Mucosa of stomach (tissue), 1 donor: ENCODE data around the gene LAG3.
"Not testable (repeated sequence)": the region's sequence is repeated elsewhere in the genome, so short reads cannot be mapped to it uniquely, and the experiment has no call there.

Experiments
- H3K27me3 ChIP-seq: one replicate; pipeline ENCODE4 v1.7.0; 2013; ENCODE audit warnings: mild to moderate bottlenecking, low read length; ENCODE audit not compliant: control insufficient read depth, insufficient read depth
- H3K36me3 ChIP-seq: one replicate; pipeline ENCODE4 v1.7.0; 2013; ENCODE audit warnings: low read length; ENCODE audit not compliant: control insufficient read depth, insufficient read depth
- H3K4me1 ChIP-seq: one replicate; pipeline ENCODE4 v1.7.0; 2013; ENCODE audit warnings: mild to moderate bottlenecking, low read length; ENCODE audit not compliant: control insufficient read depth, insufficient read depth
- H3K4me3 ChIP-seq: one replicate; pipeline ENCODE4 v1.7.0; 2013; ENCODE audit warnings: low read length
- H3K9ac ChIP-seq: one replicate; pipeline ENCODE4 v1.7.0; 2013; ENCODE audit warnings: mild to moderate bottlenecking, low read length, moderate library complexity
- H3K9me3 ChIP-seq: one replicate; pipeline ENCODE4 v1.7.0; 2013; ENCODE audit warnings: mild to moderate bottlenecking, low read length, moderate library complexity; ENCODE audit not compliant: control insufficient read depth
- donor health status: Pancreatic carcinoma.

LAG3 gene

DNA sequence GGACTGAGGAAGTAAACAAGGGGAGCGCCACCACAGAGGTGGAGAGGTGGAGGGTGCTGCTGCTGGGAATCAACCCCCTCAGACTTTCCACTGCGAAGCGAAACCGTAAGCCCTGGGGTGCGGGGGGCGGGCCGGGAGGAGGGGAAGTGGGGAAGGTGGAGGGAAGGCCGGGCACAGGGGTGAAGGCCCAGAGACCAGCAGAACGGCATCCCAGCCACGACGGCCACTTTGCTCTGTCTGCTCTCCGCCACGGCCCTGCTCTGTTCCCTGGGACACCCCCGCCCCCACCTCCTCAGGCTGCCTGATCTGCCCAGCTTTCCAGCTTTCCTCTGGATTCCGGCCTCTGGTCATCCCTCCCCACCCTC, at the start of gene LAG3:
Gene LAG3 (plus strand): TSS at position 190 of the 365 bp plus-strand sequence. CDS start 333 bp downstream, outside the sequence.
- Histone ChIP-seq H3K4me3 (no peak within 1 kb of the TSS), H3K27me3 (peaks cover 1% of the 10 kb centered on the region), H3K4me1 (peaks cover 63% of the 10 kb centered on the region), H3K9ac (peak within 1 kb of the TSS; percentile 38), H3K36me3 (no peaks in the 10 kb centered on the region), H3K9me3 (no peaks in the 10 kb centered on the region)

DNA sequence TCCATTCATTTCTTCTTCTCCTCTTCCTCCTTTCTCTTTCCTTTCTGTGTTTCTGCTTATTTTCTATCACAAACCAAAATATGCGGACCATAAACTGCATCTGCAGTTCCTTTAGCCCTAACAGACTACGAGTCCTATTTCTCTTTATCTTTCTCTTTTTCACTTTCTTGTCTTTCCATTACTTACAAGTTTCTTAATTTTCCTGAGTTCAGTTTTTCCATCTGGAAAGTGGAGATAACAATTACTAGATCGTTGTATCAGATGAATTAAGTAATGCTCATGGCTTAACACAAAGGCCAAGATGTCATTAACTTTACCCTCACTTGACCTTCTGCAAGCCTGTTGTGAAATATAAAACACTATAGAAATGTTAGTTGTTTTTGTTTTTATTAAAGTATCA, 49.5 kb upstream of the LAG3 start:
- Histone ChIP-seq H3K36me3 (no peaks in the 10 kb centered on the region), H3K27me3 (no peaks in the 10 kb centered on the region), H3K4me1 (peaks cover 7% of the 10 kb centered on the region), H3K4me3 (no peak overlapping the region), H3K9me3 (no peaks in the 10 kb centered on the region), H3K9ac (no peak overlapping the region)

DNA sequence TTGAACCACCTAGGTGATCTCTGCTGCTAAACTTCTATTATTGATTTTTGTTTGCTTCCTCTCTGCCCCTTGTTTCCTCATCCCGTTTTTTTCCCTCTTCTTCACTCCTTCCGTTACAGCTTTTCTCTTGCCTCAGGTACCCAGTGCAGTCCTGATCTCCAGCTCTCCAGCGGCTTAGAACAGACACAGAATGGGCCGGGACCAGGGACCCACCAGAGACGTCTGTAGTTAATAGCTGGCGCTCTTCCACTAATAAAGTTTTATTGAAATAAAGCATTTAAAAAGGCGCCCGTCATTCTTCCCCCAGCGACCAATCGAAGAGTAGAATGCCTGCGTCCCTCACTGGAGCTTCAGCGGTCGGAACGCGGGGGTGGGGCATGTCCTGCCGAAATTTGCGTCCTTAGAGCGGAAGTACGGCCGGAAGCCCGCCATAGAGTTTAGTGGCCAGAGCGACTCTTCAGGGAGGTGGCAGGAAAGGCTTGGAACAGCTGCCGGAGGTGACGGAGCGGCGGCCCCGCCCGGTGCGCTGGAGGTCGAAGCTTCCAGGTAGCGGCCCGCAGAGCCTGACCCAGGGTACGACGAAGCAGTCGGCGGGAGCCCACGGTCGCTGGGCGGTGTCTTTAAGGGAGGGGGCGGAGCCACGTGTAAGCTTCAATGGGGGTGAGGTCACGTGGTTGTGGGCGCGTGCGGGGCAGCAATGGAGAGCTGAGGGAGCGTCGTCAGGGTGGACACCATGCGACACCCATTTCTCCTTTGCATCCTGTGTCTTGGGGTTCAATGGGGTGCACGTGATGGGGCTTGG, 48.5 kb upstream of the LAG3 start, which contains the start of gene COPS7A:
Gene COPS7A (plus strand): TSS at position 440 of the 802 bp plus-strand sequence. CDS start 611 bp downstream, outside the sequence.
- Histone ChIP-seq H3K9ac (peak within 1 kb of the TSS; percentile 72), H3K9me3 (no peaks in the 10 kb centered on the region), H3K27me3 (no peaks in the 10 kb centered on the region), H3K4me1 (peaks cover 7% of the 10 kb centered on the region), H3K36me3 (no peaks in the 10 kb centered on the region), H3K4me3 (peak within 1 kb of the TSS; percentile 87)

DNA sequence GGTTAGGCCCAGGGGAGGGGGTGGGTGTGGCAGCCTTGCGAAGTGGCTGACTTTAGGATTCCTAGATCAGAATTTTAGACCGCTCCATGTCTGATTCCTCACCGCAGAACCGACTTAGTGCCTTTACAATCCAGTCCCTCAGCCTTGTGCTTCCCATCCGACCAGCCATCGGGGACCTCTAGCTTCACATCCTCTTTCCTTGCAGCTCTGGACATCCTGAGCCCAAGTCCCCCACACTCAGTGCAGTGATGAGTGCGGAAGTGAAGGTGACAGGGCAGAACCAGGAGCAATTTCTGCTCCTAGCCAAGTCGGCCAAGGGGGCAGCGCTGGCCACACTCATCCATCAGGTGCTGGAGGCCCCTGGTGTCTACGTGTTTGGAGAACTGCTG, 47.9 kb upstream of the LAG3 start:
- Histone ChIP-seq H3K9me3 (no peaks in the 10 kb centered on the region), H3K9ac (peak overlapping the region; percentile 72), H3K27me3 (no peaks in the 10 kb centered on the region), H3K4me3 (peak overlapping the region; percentile 87), H3K36me3 (no peaks in the 10 kb centered on the region), H3K4me1 (peaks cover 7% of the 10 kb centered on the region)

DNA sequence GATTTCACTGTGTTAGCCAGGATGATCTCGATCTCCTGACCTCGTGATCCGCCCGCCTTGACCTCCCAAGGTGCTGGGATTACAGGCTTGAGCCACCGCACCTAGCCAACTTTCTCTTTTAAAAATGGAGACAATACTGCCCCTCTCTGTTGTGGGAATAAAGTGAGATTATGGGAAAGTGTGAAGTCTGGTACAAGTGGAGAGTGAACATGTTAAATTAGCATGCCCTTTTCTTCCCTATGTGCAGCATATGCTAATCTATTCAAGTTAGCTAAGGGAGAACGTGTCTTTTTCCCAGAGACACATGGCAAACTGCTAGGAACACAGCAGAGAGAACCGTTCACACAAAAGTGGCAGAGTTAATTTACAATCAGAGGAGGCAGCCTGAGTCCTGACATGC, 47.0 kb upstream of the LAG3 start:
- Histone ChIP-seq H3K4me3 (no peak overlapping the region), H3K9me3 (no peaks in the 10 kb centered on the region), H3K27me3 (no peaks in the 10 kb centered on the region), H3K9ac (no peak overlapping the region), H3K36me3 (peaks cover 6% of the 10 kb centered on the region), H3K4me1 (peaks cover 7% of the 10 kb centered on the region)

DNA sequence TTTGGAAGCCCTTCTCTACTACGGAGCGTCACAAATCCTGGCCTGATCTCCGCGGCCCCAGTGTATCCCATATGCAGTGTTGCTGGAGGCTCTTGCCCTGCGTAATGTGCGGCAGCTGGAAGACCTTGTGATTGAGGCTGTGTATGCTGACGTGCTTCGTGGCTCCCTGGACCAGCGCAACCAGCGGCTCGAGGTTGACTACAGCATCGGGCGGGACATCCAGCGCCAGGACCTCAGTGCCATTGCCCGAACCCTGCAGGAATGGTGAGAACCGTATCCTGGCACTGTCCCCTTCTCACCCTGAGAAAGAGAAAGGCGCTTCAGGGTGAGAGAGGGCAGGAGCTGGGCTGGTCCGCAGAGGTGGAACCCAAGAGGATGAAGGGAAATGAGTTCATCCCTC, 43.1 kb upstream of the LAG3 start:
- no peak overlapping the region for H3K9ac ChIP-seq
- peaks cover 14% of the 10 kb centered on the region for H3K36me3 ChIP-seq
- peaks cover 7% of the 10 kb centered on the region for H3K4me1 ChIP-seq
- H3K27me3 ChIP-seq = no peaks in the 10 kb centered on the region
- no peaks in the 10 kb centered on the region for H3K9me3 ChIP-seq
- H3K4me3 ChIP-seq = no peak overlapping the region

DNA sequence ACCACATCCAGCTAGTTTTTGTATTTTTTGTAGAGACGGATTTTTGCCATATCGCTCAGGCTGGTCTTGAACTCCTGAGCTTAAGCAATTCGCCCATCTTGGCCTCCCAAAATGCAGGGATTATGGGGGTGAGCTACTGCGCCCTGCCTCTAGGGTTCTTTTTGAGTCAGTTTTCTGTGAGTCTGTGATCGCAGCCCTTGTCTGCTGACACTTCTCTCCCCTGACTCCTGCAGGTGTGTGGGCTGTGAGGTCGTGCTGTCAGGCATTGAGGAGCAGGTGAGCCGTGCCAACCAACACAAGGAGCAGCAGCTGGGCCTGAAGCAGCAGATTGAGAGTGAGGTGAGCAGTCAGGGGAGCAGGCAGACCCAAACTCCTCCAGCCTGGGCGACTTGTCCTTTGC, 42.2 kb upstream of the LAG3 start:
- Histone ChIP-seq H3K4me3 (no peak overlapping the region), H3K9me3 (no peaks in the 10 kb centered on the region), H3K36me3 (peaks cover 14% of the 10 kb centered on the region), H3K9ac (no peak overlapping the region), H3K4me1 (no peaks in the 10 kb centered on the region), H3K27me3 (no peaks in the 10 kb centered on the region)

DNA sequence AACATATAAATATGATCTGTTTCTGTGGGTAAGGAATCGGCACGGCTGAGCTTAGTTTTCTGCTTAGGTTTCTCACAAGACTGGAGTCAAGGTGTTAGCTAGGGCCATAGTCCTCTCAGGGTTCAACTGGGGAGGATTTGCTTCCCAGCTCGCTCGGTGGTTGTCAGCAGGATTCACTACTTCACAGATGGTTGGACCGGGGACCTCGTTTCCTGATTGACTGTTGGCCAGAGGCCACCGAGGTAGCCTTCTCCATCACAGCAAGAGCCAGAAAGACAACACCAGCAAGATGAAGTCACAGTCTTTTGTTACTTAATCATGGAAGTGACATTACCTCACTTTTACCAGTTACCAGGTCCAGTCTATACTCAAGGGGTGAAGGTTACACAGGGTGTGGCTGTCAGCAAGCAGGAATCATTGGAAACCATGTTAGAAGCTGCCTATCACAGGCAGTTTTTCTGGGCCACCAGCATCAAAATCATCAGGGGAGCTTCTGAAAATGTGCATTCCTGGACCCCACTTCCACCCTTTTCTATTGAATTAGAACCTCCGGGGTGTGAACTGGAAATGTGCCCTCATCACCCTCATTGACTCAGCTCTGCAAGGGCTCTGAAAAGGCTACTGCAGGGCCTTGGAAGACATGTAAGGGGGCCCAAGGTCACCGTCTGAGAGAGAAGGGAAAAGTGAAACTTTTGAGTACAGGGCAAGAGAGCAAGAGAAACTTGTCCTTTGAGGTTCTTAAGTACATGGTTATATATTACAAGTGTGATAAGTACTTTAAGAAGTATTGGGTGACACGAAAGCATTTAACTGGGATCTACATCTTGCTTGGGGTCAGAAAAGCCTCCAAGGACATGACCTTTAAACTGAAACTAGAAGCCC, 37.6 kb upstream of the LAG3 start:
- H3K9me3 ChIP-seq = no peaks in the 10 kb centered on the region
- H3K36me3 ChIP-seq = peaks cover 14% of the 10 kb centered on the region
- no peak overlapping the region for H3K9ac ChIP-seq

DNA sequence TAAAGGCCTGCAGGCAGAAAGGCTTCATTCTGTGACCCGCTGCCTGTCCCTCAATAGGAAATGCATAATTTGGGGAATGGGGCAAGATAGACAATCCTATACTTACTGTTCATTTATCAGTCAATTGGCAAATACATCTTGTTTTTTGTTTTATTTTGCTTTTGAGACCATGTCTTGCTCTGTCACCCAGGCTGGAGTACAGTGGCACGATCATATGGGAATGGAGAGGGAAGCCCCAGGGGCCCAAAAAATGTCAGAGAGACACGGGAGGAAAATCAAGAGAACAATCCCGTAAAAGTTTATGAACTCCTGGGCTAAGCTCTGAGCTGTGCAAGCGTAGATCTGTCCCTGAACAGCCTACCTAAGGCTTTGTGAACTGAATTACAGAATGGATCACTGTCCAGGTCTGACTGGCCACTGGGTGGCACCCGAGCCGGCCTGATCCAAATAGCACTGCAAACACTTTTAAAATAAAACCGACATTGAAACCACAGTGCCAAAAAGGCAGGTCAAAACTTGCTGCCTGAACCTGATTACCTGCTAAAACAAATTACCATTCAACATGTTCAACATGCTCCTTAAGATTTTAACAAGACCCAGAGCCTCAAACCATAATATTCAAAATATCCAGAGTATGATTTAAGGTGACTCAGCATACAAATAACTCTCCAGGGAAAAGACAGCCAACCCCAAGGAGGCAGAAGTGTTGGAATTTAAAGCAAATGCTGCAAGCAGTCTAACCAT, 36.7 kb upstream of the LAG3 start:
- no peaks in the 10 kb centered on the region for H3K9me3 ChIP-seq
- no peak overlapping the region for H3K9ac ChIP-seq
- peaks cover 5% of the 10 kb centered on the region for H3K36me3 ChIP-seq
- H3K4me1 ChIP-seq = no peaks in the 10 kb centered on the region
- H3K4me3 ChIP-seq = no peak overlapping the region
- no peaks in the 10 kb centered on the region for H3K27me3 ChIP-seq

More for the DNA sequence above, 37.6 kb upstream of the LAG3 start:
- no peaks in the 10 kb centered on the region for H3K4me1 ChIP-seq
- H3K27me3 ChIP-seq = no peaks in the 10 kb centered on the region
- H3K4me3 ChIP-seq = no peak overlapping the region

DNA sequence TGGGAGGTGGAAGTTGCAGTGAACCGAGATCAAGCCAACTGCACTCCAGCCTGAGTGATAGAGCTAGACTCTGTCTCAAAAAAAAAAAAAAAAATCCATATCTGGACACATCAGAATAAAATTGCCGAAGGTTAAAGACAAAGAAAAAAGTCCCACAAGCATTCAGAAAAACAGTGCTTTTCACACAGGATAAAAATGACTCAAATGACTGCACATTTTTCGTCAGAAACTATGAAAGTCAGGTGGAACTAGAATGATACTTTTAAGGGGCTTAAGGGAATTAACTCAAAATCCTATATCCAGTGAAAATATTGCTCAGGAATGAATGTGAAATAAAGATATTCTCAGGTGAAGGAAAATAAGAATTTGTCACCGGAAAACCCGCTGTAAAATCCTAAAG, 35.6 kb upstream of the LAG3 start:
- Histone ChIP-seq H3K4me3 (no peak overlapping the region), H3K36me3 (no peaks in the 10 kb centered on the region), H3K9ac (no peak overlapping the region), H3K9me3 (no peaks in the 10 kb centered on the region), H3K27me3 (no peaks in the 10 kb centered on the region), H3K4me1 (no peaks in the 10 kb centered on the region)

DNA sequence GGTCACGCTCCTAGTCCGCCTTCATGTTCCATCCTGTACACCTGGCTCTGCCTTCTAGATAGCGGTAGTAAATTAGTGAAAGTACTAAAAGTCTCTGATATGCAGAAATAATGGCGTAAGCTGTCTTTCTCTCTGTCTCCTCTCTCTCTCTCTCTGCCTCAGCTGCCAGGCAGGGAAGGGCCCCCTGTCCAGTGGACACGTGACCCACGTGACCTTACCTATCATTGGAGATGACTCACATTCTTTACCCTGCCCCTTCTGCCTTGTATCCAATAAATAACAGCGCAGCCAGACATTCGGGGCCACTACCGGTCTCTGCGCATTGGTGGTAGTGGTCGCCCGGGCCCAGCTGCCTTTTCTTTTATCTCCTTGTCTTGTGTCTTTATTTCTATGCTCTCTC, 30.2 kb upstream of the LAG3 start:
- not testable (repeated sequence) for H3K27me3 ChIP-seq, H3K9me3 ChIP-seq, H3K4me3 ChIP-seq, H3K36me3 ChIP-seq, H3K4me1 ChIP-seq, H3K9ac ChIP-seq

DNA sequence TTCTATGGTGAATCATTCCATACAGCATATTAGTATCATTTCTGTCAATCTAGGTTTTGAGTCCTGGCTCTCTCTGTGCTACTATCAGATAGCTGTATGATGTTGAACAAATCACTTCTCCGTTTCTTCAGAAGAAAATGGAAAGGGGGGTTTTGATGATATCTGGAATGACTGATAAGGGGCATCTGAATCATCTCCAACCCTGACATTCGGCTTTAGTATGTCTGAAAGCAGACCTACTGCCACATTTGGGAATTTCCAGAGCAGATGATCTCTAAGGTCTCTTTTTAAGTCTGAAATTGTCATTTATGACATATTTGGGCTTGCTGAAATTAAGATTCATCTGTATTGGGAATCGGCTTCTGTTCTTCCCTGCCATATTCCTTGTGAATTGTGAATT, 29.5 kb upstream of the LAG3 start:
- Histone ChIP-seq H3K9me3 (no peaks in the 10 kb centered on the region), H3K4me3 (no peak overlapping the region), H3K4me1 (no peaks in the 10 kb centered on the region), H3K9ac (no peak overlapping the region), H3K27me3 (no peaks in the 10 kb centered on the region), H3K36me3 (no peaks in the 10 kb centered on the region)
